CD4-positive, alpha-beta T cell treated with Interleukin-17A for 1 hour (primary cell): Measurements from ENCODE around the gene FAM47C.
"Not testable (repeated sequence)": the region's sequence is repeated elsewhere in the genome, so short reads cannot be mapped to it uniquely, and the experiment has no call there.

Source experiments
- DNase-seq: peaks from one replicate; pipeline ENCODE4 v3.0.0-alpha.2; 2020

The FAM47C gene

DNA sequence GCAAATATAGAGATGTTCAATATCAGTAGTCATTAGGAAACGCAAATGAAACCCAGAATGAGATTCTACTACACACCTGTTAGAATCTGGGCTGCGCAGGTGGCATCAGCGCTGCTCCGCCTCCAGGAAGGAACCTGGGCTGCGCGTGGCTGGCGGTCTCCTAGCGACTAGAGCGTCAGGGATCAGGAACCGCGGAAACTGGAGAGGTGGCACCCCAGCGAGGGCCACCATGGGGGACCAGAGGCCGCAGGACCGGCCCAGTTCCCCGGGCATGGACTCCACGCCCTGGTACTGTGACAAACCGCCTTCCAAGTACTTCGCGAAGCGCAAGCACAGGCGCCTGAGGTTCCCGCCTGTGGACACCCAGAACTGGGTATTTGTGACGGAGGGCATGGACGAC lies at the start of gene FAM47C:
Gene FAM47C (plus strand): TSS at position 185 of the 400 bp plus-strand sequence. CDS start 45 bp downstream, at position 230.
- DNase-seq: not testable (repeated sequence)

DNA sequence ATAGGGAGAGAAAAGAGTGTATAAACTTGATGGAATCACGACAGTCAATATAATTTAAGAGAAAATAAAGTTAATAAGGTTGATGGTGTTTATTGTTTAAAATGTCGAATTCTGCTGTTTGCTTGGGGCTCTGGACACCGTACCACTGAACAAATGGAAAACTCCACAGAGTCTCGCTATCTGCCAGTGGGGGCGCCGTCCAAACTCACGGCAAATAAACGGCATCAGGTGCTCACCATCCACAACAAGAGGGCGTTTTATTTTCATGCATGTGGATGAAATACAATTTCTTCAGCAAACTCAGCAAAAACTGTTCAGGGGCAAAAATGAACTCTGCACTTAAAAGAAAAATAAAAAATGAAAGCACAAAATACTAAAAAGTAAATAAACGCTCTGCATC lies 46.6 kb upstream of the FAM47C start:
- no peak for DNase-seq

DNA sequence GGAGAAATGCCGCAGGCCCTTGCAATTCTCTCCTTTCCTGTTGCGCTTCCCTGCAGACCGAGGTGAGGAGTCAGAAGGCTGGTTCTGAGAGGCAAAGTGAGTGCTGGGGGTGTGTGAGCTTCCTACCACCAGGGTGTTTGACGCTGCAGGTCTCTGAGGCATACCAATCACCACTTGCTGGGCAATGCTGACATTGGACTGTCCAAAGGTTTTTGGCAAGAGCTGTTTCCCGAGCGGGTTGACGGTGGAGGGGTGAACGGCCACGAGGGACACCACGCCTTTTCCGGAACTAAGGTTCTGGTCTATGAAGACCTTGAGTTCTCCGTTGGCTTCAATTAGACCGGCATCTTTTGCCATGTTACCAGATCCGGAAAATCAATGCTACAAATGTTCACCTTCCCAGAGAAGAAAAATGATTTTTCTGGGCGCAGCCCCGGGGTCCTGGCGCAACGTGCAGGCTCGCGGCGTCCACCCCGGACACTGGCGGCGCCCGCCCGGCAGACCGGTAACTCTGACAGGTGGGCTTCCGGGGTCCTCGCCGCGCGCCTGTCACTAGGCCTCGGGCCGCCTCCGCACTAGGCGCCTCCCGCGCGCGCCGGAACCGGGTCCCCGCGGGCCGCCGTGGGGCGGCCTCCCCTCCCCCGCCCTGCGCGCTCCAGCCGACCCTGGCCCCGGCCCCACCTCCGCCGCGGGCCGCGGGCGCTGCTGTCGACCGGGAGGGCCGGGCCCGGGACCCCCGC lies 44.9 kb upstream of the FAM47C start:
- no peak for DNase-seq

DNA sequence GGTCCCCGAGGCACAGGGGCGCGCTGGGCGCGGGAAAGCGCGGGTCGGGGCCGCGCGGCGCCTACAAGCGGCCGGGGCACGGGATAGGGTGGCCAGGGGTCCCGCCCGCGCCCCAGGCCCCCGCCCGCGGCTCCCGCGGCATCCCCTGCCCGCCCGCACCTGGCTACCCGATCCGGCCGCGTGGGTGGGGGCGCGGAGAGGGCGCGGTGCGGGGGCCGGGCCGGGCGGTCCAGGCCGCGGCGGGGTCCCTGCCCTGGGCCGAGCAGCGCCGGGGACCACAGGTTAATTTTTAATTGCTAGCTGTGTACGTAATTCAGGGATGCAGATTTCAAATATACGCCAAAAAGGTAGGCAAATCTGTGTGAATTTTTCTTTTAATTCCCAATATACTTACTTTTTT lies 44.3 kb upstream of the FAM47C start:
- DNase-seq: no peak

DNA sequence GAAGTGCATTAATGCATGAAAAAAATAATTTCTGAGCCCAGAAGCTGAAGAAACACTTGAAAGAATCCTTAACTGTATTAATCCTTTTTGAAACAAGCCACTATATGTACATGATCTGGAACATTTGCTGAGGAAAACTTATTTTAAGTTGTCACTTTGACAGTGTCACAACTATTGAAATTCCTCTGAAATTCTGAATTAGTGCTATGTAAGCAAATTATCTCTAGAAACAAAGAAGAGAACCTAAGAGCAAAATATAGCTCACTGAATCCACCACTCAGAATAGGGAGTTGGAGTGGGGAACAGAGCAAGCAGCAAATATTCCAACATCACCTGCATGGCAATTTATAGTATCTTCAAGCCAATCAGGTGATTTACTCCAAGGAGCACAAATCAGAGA lies 34.6 kb upstream of the FAM47C start:
- no peak for DNase-seq

GRCh38 chrX:36974911-36975310 lies 33.3 kb upstream of the FAM47C start:
- DNase-seq: no peak

GRCh38 chrX:36978886-36979285 lies 29.3 kb upstream of the FAM47C start:
- DNase-seq: no peak

DNA sequence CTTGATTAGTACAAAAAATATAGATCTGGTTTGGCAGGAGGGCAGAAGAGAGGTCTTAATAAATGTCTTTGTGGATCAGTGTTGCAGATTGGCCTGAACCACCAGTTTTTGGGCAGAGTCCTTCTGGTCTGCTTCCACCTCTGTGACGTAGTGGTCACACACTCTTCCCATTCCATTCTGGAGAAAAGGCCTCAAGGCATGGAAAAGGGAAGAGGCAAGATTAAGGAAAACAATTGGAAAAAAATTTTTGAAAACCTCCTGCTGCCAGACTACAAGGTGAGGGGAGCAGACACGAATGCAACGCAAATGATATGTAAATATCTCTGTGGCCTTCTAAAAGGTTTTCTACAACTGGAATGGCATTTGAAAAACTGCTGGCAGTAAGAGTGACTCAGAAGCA lies 24.3 kb upstream of the FAM47C start:
- DNase-seq: no peak

DNA sequence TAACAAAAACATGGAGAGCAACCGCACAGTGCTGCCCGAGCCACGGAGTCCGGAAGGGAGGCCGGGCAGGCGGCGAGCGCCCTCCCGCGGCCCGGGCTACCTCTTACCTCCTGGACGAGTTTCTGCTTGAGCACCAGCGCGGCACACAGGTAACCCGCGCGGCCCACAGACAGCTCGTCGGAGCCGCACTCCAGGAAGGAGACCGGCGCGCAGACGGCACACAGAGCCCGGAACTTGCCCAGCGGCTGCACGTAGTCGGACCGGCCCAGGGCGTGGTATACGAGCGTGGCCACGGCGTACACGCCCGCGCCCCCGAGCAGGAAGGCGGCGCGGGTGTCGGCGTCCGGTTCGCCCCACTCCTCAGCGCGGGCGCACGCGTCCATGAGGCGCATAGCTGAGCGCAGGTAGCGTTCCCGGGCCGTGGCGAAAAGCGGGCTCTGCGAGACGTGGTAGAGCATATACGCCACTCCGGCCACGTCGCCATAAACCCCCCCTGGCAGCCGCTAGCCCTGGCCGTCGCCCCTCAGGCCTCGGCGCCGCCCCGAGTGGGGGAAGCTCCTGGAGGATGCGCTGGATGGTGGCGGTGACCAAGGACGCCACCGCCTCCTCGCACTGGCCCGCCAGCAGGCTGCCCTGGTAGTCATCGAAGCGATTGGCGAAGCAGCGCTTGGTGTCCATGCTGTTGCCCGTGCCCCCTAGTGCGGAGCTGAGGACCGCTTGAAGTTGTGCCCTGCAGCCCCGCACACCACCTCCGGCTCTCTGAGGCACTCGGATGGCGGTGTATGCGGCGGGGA lies 22.6 kb upstream of the FAM47C start:
- DNase-seq: not testable (repeated sequence)

DNA sequence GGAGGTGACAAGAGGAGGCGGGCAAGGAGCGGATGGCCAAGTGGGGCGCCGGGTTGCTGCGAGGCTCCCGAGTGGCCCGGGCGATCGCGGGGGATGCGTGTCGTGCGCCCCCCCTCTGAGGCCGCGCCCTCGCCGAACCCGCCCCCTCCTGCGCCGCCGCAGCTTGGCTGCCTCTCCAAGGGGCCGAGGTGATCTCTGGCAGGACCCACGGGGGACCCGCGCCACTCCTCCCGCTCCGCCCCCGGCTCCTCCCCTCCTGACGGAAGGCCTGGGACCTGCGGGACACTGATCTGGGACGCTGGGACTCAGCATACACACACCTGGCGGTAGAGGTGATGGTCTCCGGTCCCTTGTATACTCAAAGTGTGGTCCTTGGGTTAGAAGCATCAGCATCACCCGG lies 21.9 kb upstream of the FAM47C start:
- no peak for DNase-seq

- not testable (repeated sequence) for DNase-seq
These were observed 21.0 kb upstream of the FAM47C start for GRCh38 chrX:36987212-36987611.

GRCh38 chrX:37000140-37000539 lies 8.0 kb upstream of the FAM47C start:
- no peak for DNase-seq

- no peak for DNase-seq
These were observed 2.3 kb downstream of the FAM47C start for GRCh38 chrX:37010496-37010895.

DNA sequence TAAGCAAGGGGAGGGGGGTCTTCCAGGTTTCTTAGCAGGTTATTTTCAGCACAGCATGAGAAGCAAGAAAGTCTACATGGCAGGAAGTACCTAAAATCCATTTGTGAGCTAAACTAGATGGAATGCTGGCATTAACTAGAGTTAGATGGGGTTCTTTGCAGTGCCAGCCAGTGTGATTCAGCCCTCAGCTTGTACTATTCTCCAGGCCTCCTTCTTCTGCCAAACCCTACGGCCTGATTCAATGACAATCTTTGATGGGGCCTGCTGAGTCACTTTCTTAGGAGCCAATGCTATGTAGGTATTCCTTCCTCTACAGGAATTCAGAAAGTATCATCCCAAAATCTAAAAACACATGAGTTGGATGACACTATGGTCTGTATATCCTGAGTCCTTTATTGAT lies 26.1 kb downstream of the FAM47C start:
- not testable (repeated sequence) for DNase-seq

GRCh38 chrX:37036674-37037220 lies 28.6 kb downstream of the FAM47C start:
- not testable (repeated sequence) for DNase-seq

GRCh38 chrX:37038814-37039213 lies 30.6 kb downstream of the FAM47C start:
- DNase-seq: not testable (repeated sequence)

- DNase-seq: not testable (repeated sequence)
These were observed 35.1 kb downstream of the FAM47C start for GRCh38 chrX:37042956-37043885.

DNA sequence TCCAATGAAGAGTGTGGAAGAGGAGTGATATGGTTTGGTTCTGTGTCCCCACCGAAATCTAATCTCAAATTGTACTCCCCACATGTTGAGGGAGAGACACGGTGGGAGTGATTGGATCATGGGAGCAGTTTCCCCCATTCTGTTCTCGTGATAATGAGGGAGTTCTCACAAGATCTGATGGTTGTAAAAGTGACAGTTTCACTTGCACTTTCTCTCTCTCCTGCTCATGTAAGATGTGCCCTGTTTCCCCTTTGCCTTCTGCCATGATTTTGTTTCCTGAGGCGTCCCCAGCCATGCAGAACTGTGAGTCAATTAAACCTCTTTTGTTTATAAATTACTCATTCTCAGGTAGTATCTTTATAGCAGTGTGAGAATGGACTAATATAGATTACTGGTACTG lies 39.6 kb downstream of the FAM47C start:
- no peak for DNase-seq

DNA sequence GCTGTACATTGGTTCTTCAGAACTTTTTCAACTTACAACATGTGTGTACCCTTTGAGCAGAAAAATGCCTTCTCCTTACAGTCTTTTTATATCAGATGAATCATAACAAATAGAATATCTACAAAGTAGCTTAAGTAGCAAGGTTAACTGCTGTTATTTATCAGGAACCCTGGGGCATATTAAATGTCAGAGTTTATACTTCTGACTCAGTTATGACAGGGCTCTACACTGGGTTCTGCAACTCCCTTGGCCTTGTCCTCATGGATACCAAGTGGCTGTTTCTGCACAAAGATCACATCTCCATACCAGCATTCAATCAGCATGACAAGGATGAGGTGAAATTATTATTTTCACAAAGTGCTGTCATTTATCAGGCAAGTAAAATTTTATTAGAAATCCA lies 49.4 kb downstream of the FAM47C start:
- not testable (repeated sequence) for DNase-seq

- no peak for DNase-seq
These were observed 52.8 kb downstream of the FAM47C start for GRCh38 chrX:37060999-37061398.
